ENCODE measurements around the gene MSN.

Gene MSN

GRCh38 chrX:65696613-65697012 is 29.2 kb downstream of the MSN start:
- H3K4me3 ChIP-seq (ENCODE audit: control insufficient read depth, low read depth, low read length) = no peak overlapping the region
- no peak for DNase-seq (ENCODE audit: low read depth)
- TF ChIP-seq CTCF (IDR thresholded peaks at IDR 0.05; ENCODE audit: control insufficient read depth, insufficient read depth, low read depth, low read length, missing control alignments) = no peak

- TF ChIP-seq CTCF (IDR thresholded peaks at IDR 0.05; ENCODE audit: control insufficient read depth, insufficient read depth, low read depth, low read length, missing control alignments) = no peak
- no peak for DNase-seq (ENCODE audit: low read depth)
- H3K4me3 ChIP-seq (ENCODE audit: control insufficient read depth, low read depth, low read length) = no peak overlapping the region
Measured at GRCh38 chrX:65697211-65697641, 29.8 kb downstream of the MSN start.

- no peak overlapping the region for H3K4me3 ChIP-seq (ENCODE audit: control insufficient read depth, low read depth, low read length)
- TF ChIP-seq CTCF (IDR thresholded peaks at IDR 0.05; ENCODE audit: control insufficient read depth, insufficient read depth, low read depth, low read length, missing control alignments) = no peak
- DNase-seq (ENCODE audit: low read depth) = no peak
Measured at GRCh38 chrX:65697915-65698796, 30.7 kb downstream of the MSN start.

- no peak overlapping the region for H3K4me3 ChIP-seq (ENCODE audit: control insufficient read depth, low read depth, low read length)
- TF ChIP-seq CTCF (IDR thresholded peaks at IDR 0.05; ENCODE audit: control insufficient read depth, insufficient read depth, low read depth, low read length, missing control alignments) = no peak
- DNase-seq (ENCODE audit: low read depth) = no peak
Measured at GRCh38 chrX:65702956-65703355, 35.5 kb downstream of the MSN start.

DNA sequence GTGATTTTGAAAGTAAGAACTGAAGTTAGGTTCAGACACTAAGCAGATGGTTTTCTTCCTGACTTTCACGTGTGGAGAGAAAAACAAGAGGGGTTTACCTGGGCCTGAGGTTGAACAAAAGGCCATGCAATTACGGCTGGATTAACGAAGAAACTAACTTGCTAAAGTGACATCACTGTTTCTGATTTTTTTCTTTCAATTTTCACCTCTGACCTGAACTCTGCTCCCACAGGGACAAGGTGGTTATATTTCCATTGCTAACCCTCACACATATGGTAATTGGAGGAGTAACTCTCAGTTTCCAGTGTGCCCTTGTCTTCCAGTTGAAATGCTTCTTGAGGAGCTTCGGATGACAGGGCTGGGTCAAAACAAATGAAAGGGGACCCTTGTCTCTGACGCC is 38.0 kb downstream of the MSN start:
- H3K4me3 ChIP-seq (ENCODE audit: control insufficient read depth, low read depth, low read length) = no peak overlapping the region
- no peak for TF ChIP-seq CTCF (IDR thresholded peaks at IDR 0.05; ENCODE audit: control insufficient read depth, insufficient read depth, low read depth, low read length, missing control alignments)
- no peak for DNase-seq (ENCODE audit: low read depth)

- TF ChIP-seq CTCF (IDR thresholded peaks at IDR 0.05; ENCODE audit: control insufficient read depth, insufficient read depth, low read depth, low read length, missing control alignments) = no peak
- H3K4me3 ChIP-seq (ENCODE audit: control insufficient read depth, low read depth, low read length) = no peak overlapping the region
- DNase-seq (ENCODE audit: low read depth) = no peak
Measured at GRCh38 chrX:65706041-65706828, 38.8 kb downstream of the MSN start.
